LNCaP clone FGC (cell line): ENCODE data around the gene FOXO6.

Source experiments
- DNase-seq: peaks from one replicate; pipeline ENCODE4 v3.0.0-alpha.2; 2011; ENCODE audit warnings: low read depth
- H3K4me3 ChIP-seq: 2 replicates; pipeline ENCODE4 v1.5.1; 2011; ENCODE audit warnings: mild to moderate bottlenecking, low read depth, low read length, control low read depth
- TF ChIP-seq, protein P1 (sequence below): IDR thresholded peaks from 2 replicates; pipeline ENCODE4 v1.5.1; 2012; ENCODE audit warnings: mild to moderate bottlenecking; ENCODE audit not compliant: control insufficient read depth, insufficient read depth; ENCODE audit errors: extremely low read depth

Gene FOXO6

DNA sequence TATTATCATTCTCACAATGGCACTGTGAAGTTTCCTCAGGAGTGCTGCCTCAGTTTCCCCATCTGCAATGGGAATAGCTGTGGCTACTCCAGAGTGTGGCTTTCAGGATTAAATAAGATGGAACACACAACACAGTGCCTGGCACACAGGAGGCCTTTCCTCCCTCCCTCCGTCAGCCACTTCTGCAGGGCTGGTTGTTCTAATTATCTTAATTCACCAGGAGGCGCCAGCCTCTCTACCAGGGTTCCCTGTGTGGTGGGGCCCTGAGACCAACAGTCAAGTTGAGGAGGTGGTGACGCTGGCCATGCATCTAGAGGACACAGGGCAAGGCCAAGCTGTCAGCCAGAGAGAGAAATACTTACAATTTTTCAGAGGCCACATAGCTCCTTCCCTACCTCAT, 6.3 kb upstream of the FOXO6 start:
- H3K4me3 ChIP-seq, result no peak overlapping the region
- TF ChIP-seq, protein P1, sequence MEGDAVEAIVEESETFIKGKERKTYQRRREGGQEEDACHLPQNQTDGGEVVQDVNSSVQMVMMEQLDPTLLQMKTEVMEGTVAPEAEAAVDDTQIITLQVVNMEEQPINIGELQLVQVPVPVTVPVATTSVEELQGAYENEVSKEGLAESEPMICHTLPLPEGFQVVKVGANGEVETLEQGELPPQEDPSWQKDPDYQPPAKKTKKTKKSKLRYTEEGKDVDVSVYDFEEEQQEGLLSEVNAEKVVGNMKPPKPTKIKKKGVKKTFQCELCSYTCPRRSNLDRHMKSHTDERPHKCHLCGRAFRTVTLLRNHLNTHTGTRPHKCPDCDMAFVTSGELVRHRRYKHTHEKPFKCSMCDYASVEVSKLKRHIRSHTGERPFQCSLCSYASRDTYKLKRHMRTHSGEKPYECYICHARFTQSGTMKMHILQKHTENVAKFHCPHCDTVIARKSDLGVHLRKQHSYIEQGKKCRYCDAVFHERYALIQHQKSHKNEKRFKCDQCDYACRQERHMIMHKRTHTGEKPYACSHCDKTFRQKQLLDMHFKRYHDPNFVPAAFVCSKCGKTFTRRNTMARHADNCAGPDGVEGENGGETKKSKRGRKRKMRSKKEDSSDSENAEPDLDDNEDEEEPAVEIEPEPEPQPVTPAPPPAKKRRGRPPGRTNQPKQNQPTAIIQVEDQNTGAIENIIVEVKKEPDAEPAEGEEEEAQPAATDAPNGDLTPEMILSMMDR, result no peak
- DNase-seq, result no peak

DNA sequence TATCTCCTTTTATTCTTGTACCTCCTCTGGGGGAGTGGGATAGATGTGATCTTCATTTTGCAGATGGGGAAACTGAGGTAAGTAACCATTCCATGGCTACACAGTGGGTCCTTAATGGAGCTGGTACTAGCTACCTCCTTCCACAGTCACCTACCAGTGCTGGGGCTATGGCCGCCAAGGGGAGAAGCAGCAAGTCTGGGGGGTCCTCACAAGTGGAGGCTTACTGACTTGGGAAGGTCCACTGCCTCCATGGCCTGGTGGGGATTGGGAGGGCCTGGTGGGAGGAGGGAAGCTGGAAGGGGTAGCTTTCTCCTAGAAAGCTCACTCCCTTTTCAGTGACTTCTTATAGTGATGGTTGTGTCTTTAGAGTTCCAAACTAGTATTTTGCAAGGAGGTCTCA, 5.9 kb upstream of the FOXO6 start:
- TF ChIP-seq, protein P1, result no peak
- H3K4me3 ChIP-seq, result no peak overlapping the region
- no peak for DNase-seq

DNA sequence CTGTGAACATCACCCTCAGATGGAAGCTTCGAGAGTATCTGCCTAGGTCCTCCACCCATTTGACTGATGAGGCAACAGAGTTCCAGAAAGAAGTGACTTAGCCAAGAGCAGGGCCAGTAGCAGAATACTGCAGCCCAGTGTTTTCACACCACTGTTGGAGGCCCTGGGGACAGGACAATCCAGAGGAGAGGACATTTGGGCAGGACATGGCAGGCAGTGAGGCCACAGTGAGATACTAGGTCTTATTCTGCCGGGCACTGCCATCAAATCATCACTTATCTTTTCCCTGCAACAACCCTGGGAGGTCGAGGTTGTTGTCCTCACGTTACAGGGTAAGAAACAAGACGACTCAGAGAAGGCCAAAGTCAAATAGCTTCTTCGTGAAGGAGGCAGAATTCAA, 5.5 kb upstream of the FOXO6 start:
- DNase-seq, result no peak
- TF ChIP-seq, protein P1, result no peak
- no peak overlapping the region for H3K4me3 ChIP-seq

DNA sequence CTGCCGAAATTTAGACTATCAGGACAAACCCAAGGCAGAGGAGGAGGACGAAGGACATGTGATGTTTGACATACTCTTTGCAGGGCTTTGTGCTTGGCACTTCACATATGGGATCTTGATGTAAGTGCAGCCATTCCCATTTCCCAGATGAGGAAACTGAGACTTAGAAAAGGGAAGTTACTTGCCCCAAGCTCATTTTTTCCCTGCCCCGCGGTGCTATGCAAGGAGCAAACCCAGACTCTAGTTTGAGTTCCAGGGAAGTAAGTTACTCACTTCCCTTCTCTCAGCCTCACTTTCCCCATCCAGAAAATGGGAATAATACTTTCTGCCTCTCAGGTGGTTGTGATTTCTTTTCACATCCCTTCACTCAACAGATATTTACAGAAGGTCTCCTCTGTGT, 4.5 kb upstream of the FOXO6 start:
- no peak for DNase-seq
- H3K4me3 ChIP-seq, result no peak overlapping the region
- TF ChIP-seq, protein P1, result no peak

DNA sequence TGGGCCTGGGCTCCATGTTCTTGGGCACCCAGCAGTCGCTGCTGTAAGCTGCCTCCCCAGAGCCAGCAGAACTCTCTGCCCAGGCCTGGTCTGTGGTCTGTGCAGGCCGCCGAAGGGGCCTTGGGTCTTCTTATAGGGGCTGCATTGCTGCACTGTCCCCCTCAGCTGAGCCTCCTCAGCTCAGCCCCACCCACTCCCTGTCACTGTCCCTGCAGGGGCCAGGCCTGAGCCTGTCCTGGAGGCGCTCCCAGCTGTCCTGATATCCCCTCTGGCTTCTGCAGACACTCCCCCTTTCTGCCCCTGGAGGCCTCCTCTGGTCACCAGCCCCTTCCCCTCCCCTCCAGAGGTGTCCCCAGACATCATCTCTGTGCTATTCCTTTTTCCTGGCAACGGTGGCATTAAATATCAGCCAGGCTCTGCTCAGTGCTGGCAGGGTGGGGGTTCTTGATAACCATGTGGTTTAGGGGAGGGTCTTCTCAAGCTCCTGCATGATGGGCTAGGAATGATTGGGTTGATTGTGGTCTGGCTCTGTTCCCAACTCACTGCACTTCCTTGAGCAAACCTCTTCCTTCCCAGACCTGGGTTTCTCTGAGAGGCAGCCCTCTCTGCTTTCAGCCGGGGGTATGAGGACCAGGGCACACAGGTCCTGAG, 3.7 kb upstream of the FOXO6 start:
- H3K4me3 ChIP-seq, result no peak overlapping the region
- TF ChIP-seq, protein P1, result no peak
- no peak for DNase-seq

DNA sequence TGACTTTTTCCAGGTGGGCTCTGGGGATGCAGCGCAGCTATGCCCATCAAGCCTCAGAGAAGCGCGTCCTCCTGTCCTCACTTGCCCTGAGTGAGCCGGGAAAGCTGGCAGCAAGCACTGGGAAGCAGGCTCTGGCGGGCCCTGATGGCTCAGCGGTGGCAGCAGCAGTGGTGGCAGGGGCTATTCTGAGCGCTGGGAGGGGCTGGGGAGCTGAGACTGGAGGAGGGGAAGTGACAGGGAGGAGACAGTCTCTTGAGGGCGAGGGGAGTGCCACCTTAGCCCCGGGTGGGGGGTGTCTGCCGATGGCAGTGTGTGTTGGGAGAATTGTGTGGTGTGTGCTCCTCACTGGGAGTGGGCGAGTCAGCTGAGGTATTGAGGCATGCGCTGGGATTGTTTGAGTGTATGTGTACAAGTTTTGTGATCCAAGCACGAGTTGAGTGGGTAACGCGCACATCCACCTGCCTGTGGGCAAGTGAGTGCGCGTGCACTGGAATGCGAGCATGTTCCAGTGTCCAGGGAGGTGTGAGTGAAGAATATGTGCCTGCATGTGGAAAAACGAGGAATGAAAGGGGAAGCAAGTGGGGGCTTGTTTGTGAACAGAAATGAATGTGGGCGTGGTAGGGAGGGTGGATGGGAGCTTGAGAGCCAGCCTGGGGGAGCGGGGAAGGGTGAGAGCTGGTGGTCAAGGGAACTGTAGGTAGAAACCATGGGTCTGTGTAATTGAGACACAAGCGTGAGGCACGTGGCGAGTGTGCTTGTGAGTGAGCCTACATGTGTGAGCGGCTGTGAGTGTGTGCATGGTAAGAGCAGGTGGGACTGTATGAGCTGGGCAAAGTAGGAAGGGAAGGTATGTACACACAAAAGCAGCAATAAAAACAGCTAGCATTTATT, 2.9 kb upstream of the FOXO6 start:
- TF ChIP-seq, protein P1, result no peak
- DNase-seq, result no peak
- no peak overlapping the region for H3K4me3 ChIP-seq
